GM19025 (cell line): ENCODE results near the gene PLEKHM1.
"Not testable (repeated sequence)": the region's sequence is repeated elsewhere in the genome, so short reads cannot be mapped to it uniquely, and the experiment has no call there.

Experiments
- ATAC-seq: cut with Tn5 transposase; IDR thresholded peaks from one replicate; pipeline ENCODE4 v1.9.1; 2021; ENCODE audit warnings: mild to moderate bottlenecking, low read depth, moderate library complexity; ENCODE audit not compliant: unreplicated experiment

PLEKHM1 gene

DNA sequence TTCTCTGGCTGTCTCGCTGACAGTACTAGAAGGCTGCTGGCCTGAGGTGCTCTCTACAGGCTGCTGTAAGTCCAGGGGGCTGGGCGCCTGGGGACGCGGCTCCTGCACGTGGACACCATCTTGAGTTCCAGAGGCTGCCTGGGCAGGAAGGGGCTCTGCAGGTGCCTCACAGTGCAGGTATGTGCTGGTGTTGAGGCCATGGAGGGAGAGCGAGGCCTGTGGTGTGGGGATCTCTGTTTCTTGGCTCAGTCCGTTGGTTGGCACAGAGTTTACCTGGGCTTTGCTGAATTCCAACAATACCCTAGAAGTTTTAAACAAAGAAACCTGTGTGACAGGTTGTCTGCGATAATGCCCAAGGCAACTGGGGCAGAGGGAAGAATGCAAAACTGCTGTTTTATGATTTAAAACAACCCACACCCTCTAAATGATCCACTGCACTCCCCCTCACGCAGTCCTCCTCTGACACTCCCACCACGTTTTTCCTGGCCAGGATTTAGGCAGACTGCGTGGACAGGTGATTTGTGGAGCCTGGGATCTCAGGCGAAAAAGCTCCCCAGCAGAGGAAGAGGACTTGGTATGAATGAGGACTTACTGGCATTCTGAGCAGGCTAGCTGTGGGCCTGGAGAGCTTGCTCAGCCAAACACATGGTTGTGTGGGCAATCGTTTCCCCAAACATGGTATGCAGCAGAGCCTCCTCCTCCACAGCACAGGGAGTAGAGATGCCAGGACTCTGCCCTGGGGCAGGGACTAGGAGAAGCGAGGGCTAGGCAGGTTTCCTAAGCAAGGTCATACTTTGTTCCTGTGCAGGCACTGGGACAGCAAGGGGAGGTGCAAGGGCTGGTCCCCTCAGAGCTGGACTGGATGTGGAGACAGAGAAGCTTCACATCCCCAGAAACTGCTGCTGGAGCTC, 22.0 kb downstream of the PLEKHM1 start:
- ATAC-seq, result not testable (repeated sequence)

DNA sequence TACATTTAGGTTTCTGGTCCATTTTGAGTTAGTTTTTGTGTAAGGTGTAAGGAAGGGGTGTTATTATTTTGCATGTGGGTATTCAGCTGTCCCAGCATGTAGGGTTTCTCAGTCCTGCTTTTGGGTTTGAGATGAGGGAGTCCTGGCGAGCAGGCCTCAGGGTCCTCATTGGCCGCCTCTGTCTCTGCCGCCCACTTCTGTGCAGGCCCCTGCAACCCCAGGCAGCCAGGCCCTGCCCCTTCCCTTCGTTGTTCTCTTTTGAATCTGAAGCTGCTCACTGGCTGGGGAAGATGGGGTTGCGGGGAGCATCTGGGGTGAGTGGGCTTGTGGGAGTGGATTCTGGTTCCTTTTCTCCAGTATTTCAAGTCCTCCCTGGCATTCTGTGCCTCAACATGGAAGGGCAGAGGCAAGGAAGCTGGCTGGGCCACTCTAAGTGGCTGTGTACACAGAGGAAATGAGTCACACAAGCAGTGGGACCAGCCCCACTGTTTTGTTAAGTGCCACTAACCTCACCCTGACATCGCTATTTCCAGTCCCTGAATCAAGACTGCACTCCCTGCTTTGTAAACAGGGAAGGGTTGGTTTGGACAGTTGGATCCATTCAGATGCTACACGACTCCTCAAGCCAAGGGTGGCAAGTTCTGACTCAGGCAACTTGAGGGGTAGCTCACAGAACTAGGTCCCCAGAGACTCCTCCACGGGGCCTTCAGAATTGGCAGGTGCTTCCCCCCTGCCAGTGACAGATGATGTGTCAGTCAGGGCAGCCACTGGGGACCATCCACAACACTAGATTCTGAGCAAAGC, 28.8 kb downstream of the PLEKHM1 start:
- ATAC-seq, result peak; percentile 81

DNA sequence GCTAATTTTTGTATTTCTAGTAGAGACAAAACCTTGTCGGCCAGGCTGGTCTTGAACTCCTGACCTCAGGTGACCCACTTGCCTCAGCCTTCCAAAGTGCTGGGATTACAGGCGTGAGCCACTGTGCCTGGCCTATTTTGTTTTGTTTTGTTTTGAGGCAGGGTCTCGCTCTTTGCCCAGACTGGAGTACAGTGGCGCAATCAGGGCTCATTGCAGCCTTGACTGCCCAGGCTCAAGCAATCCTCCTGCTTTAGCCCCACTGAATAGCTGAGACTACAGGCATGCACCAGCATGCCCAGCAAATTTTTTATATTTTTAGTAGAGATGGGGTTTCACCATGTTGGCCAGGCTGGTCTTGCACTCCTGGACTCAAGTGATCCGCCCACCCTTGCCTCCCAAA, 30.1 kb downstream of the PLEKHM1 start:
- not testable (repeated sequence) for ATAC-seq

DNA sequence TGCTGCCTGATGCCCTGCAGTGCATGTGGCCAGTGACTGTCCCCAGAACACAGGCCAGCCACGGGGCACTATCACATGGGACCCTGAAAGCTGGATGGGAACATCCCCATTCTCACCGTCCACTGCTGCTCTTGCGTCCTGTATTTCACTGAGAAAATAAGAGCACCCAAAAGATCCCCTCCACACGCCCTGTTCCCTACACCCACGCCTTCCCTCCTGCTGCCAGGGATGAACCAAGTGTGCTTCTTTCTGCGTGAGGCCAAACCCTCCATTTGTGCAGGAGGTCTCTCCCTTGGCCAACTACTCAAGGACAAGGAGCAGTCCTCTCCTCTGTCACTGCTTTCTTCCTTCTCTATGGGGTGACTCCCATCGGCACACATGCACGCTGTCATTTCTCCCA, 36.2 kb downstream of the PLEKHM1 start:
- ATAC-seq, result not testable (repeated sequence)

DNA sequence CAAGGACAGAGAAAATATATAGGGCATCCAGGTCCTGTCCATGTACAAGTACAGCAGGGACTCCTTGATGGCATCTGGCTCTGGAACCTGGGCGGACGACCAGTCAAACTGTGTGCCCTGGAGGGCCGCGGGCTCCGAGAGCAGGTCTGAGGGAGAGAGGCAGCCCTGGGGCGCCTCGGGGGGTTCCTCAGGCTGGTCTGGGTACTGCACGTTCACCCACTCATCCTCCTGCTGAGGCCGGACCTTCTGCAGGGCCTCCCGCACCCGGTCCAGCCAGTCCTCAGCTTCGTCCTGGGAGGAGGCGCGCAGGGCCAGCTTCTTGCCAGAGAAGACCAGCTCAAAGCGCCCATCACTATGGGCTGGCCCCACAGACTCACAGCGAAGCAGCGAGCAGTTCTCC, 36.8 kb downstream of the PLEKHM1 start:
- not testable (repeated sequence) for ATAC-seq

DNA sequence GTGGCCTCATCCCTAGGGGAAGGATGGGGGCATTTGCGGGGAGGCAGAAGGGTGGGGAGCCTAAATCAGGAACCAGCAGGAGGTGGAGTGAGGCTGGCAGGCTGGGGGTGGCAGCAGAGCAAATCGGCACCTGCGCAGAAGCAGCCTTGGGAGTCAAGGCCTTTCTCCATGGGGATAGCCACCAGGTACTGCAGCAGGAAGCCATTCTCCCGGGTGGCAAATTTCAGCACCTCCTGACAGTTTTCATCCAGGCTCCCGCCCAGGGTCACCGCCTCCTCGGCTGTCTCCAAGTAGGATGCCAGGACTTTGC, 37.3 kb downstream of the PLEKHM1 start:
- not testable (repeated sequence) for ATAC-seq

DNA sequence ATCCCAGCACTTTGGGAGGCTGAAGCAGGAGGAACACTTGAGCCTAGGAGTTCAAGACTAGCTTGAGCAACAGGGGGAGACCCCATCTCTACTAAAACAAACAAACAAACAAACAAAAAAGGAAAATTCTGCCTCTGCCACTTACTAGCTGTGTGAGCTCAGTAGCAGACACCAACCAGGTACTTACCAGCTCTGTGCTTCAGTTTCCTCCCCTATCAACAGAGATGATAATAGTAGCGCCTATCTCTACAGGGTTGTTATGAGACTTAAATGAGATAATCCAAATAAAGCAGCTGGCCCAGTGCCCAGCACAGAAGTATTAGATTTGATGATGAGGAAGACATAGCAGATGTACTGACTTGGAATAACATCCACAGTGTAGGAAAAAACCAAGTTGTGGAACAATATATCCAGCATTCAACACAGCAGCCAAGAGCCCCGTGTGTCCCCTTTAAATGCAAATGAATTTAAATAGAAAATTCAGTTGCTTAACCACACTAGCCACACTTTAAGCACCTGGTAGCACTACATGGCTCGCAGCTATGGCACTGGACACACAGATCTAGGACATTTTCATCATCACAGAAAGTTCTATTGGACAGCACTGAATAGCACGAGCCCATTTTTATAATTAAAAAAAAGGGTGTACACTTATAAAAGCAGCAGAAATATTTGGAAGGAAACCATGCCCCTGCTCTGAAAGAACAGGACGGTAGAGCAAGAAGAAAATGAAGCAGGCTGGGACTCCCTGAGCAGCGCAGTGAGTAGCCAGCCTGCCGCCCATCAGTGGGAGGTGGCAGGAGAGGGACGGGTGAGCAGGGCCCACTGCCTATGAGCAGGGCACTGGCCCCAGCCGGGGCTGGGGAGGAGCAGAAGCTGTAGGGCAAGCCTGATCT, 37.9 kb downstream of the PLEKHM1 start:
- not testable (repeated sequence) for ATAC-seq

DNA sequence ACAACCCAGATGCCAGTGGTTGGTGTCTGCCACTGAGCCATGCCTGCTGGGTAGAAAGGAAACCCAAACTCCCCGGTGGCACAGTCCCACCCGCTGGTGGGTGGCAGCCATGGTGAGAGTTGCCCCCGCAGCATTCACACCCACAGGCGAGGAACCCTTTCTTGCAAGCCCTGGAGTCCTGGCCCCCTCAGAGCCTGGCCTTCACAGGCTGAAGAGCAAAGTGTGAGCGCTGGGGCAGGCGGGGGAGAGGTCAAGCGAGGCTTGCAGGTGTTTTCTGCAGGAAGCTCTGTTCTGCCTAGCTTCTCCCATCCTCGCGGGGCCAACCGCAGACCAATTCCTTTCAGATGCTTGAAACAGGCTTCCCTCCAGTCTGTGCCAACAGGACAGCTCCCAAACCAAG, 38.9 kb downstream of the PLEKHM1 start:
- not testable (repeated sequence) for ATAC-seq

DNA sequence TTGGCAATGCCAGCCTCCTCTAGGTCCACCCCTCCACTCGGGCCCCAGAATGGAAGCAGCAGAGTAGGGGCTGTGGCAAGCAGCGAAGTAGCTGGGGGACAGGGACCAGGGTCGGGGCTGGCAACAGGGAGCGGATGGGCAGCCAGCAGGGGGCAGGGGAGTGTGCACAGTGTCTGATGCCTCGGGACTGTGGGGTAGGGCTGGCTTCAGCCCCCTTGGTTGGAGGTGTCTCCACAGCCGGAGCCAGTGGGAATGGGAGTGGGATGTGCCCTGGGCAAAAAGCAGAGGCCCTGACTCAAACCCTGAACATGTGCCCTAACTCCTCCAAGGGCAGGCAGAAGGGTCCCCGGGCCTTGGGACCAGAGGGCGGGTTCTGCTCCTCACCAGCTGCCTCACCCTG, 39.4 kb downstream of the PLEKHM1 start:
- no peak for ATAC-seq

DNA sequence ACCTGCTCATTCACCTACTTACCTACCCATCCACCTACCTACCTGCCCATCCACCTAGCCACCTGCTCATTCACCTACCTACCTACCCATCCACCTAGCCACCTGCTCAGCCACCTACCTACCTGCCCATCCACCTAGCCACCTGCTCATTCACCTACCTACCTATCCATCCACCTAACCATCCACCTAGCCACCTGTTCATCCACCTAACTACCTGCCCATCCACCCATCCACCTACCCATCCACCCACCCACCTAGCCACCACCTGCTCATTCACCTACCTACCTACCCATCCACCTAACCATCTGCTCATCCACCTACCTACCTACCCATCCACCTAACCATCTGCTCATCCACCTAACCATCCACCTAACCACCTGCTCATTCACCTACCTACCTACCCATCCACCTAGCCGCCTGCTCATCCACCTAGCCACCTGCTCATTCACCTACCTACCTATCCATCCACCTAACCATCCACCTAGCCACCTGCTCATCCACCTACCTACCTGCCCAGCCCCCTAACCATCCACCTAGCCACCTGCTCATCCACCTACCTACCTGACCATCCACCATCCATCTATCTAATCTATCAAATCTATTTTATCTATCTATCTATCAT, 40.7 kb downstream of the PLEKHM1 start:
- ATAC-seq, result not testable (repeated sequence)

DNA sequence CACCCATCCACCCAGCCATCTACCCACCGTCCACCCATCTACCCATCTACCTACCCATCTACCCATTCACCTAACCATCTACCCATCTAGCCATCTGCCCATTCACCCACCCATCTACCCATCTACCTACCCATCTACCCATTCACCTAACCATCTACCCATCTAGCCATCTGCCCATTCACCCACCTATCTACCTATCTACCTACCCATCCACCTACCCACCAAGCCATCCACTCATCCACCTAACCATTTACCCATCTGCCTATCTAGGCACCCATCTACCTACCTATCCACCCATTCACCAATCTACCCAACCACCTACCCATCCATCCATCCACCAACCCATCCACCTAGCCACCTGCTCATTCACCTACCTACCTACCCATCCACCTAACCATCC, 41.3 kb downstream of the PLEKHM1 start:
- ATAC-seq, result not testable (repeated sequence)

DNA sequence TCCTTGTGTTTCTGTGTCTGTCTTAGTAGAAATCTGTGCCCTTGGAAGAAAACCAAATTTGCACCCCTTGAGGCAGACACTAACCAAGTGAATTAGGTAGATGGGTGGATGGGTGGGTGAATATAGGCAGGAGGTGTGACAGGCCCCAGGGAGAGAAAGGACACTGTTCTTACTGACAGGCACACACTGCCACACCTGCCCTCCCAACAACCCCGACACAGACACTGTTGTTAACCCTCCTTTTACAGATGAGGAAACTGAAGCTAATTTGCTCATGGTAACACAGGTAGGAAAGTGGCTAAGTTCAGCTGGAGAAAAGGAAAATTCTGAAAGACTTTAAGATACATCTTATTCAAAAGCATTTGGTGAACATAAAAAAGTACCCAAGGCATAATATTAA, 42.0 kb downstream of the PLEKHM1 start:
- ATAC-seq, result not testable (repeated sequence)

DNA sequence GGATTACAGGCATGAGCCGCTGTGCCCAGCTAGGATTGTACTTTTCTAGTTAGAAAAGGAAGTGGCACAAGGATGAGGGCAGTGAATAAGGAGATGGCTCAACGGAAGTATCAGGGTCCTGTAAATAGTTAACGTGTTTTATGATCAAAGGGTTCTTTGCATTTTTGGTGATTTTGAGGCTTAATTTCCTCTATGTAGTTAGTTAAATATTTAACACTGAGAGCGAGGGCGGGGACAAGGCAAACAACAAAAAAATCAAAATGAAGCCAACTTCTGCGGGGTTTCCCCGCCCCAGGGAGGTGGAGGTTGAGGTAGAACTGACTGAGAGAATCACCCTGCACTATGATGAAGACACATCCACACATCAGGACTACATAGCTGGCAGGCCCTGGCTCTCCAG, 42.5 kb downstream of the PLEKHM1 start:
- ATAC-seq, result not testable (repeated sequence)

DNA sequence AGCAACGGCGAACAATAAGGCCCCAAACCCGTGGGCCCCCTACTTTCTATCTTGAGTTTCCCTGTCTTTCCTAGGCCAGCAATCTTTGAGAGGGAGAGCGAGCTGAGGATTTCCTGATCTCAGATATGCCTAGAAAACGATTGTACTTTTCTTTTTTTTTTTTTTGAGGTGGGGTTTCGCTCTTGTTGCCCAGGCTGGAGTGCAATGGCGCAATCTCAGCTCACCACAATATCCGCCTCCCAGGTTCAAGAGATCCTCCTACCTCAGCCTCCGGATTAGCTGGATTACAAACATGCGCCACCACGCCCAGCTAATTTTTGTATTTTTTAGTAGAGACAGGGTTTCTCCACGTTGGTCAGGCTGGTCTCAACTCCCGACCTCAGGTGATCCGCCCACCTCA, 42.9 kb downstream of the PLEKHM1 start:
- ATAC-seq, result not testable (repeated sequence)

DNA sequence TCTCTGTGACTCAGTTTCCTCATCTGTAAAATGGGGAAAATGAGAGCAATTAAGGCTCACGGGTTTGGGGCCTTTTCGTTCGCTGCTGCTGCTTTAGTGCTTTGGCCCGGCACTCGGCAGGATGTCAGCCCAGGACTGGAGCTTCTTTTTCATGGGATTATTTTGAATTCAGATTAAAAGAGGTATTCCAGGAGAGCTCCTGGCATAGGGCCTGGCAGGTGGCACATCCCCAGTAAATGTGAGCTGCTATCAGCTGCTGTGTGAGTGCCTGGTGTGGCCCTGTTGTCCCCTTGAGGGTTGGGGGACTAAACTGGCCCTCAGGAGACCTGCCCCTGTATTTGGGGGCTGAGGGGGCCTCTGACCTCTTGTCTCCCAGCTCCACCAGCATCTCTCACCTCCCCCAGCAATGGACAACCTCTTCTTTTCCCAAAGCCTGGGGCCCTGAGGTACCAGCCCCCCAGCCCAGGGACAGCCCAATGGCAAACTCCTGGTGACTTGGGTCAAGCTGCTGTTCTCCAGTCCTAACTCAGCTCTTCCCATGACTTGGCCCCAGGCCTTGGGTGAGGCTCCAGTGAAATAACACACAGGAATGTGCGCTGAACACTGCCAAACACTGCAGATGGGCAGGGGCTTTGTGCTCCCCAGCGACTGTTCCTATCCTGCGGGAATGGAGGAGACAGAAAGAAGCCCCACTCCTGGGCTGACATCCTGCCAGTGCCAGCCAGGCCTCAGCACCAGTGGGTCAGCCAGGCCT, 43.5 kb downstream of the PLEKHM1 start:
- not testable (repeated sequence) for ATAC-seq

DNA sequence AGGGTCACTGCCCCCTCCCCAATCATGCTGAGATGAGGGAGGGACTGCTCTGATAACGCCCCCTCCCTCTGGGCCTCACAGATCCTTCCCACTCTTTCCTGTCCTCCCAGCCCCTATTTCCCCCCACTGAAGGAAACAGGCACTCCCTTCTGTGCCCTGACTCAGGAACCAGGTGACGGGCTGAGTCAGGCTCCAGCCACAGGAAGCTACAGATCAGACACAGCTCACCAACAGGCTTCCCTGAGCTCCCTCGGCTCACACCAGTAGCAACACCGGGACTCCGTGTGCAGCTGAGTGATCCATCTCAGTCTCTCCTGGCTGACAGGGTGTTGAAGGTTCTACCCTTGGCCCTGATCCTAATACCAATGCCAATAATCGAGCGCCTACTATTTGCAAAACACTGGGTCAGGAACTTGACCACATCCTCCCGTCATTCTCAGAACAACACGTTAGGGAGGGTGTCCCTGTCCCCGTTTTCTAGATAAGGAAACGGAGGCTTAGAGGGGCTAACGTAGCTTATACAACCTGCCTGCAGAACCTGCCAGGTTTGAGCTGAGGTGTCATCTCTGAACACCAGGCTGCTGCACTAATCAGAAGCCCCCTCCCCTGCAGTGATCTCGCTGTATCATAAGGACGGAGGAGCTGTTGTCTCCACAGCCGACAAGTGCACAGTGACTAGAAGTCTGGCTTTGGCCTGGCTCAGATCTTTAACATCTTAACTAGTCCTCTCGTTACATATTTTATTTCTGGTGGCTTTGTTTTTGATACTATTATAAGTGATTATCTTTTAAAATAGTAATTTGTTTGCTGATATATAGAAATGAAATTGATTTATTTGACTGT, 44.4 kb downstream of the PLEKHM1 start:
- not testable (repeated sequence) for ATAC-seq

DNA sequence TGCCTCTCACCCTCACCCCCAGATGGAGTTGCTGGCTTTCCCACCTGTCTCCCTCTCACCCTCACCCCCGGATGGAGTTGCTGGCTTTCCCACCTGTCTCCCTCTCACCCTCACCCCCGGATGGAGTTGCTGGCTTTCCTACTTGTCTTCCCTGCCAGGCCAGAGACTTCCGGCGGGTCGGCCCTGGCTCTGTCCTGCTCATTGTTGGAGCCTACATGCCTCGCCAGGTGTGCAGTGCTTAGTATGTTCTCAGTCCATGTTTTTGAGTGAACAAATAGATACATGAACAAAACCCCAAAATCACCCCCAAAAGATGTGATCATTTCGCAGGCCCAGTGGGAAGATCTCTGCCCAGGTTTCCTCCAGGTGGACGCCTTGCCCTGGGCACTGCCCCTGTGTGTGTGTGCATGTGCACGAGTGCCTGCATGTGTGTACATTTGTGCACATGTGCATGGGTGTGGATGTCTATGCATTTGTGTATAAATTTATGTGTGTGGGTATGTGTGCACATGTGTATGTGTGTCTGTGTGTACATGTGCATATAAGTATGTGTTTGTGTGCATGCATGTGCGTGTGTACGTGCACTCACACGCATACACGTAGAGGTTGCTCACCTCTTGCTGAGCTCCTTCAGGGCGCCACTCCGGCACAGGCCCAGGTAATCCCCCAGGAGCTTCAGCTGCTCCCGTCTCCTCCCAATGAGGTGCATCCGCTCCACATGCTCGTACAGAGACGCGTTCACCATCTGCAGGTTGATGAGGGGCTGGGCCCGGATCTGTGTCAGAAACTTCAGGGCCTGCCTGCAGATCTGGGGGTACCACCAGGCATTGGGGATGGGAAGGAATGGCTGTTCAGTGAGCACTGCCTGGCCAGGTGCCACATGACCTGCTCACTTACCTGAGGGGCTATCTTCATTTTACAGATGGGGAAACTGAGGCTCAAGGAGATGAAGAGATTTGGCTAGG, 45.4 kb downstream of the PLEKHM1 start:
- not testable (repeated sequence) for ATAC-seq
